K562 (cell line): Measurements from ENCODE around the gene ZC3H18.

Source experiments
- CHD2 ChIP-seq: IDR thresholded peaks from 2 replicates; pipeline ENCODE4 v1.6.1; 2011; ENCODE audit warnings: low read depth, low read length
- ZNF274 ChIP-seq: IDR thresholded peaks from 2 replicates; pipeline ENCODE4 v1.6.1; 2011; ENCODE audit warnings: low read depth, mild to moderate bottlenecking, low read length, moderate library complexity, borderline replicate concordance
- TF ChIP-seq, protein P1 (sequence below), 3 experiments: IDR thresholded peaks in 2 of 3; conservative IDR thresholded peaks in 1 of 3; 2 replicates each; pipeline ENCODE4 v1.5.1; 2011 to 2012; ENCODE audit warnings: low read length in 3 of 3, mild to moderate bottlenecking in 3 of 3, control low read depth in 2 of 3, improper control_type of control experiment in 1 of 3, inconsistent platforms in 1 of 3, low read depth in 1 of 3, mixed read lengths in 1 of 3, moderate library complexity in 1 of 3; ENCODE audit not compliant: insufficient read depth in 2 of 3

DNA sequence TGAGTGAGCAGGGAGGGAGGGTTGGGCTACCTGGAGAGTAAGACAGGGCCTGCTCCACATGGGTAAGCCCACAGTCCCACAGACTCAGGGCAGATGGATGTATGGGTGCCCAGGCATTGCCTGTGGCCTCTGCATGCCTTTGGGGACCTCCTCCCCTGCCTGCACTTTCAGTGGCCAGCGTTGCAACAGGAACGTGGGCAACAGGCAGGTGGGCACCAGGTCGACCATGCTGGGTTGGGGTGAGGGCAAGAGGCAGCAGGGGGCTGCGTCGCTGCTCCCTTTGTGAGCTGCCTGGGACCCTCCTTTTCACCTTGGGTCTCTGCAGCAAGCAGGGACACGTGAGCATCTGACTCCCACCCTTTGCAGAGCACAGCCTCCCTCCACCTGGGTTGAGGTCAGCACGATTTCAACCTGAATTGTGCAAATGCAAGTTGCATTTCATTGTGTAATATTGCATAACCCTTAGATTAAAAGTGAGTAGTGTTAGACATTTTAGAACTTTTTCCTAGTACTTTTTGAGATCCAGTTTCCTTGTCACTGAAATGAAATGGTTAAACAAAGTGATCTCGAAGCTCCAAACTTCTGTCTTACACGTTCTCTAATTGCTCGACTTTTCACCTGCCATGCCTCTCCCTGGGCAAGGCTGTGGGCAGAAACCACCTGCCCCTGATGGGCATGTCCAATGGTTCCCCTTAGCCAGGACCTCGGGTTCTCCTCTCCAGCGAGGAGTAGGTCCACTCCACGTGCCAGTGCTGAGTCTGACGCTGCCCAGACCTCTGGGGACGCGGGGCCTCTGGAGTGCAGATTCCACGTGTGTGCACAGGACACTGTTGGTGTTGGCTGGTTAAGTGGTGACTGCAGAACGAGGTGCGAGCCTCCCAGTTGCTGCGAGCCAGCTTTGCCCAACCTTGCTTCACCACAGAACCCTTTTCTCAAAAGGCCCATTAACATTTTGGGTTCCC is 35.3 kb downstream of the ZC3H18 start:
- TF ChIP-seq ZNF274 (no peak), CHD2 (no peak)
- TF ChIP-seq, protein P1, sequence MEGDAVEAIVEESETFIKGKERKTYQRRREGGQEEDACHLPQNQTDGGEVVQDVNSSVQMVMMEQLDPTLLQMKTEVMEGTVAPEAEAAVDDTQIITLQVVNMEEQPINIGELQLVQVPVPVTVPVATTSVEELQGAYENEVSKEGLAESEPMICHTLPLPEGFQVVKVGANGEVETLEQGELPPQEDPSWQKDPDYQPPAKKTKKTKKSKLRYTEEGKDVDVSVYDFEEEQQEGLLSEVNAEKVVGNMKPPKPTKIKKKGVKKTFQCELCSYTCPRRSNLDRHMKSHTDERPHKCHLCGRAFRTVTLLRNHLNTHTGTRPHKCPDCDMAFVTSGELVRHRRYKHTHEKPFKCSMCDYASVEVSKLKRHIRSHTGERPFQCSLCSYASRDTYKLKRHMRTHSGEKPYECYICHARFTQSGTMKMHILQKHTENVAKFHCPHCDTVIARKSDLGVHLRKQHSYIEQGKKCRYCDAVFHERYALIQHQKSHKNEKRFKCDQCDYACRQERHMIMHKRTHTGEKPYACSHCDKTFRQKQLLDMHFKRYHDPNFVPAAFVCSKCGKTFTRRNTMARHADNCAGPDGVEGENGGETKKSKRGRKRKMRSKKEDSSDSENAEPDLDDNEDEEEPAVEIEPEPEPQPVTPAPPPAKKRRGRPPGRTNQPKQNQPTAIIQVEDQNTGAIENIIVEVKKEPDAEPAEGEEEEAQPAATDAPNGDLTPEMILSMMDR (IDR thresholded peaks at IDR 0.05 in 2 of 3, conservative IDR thresholded peaks at IDR 0.05 in 1 of 3; ENCODE audit: insufficient read depth in 2 of 3, low read depth in 1 of 3, low read length in 3 of 3): no peak
